Measurements from ENCODE around the gene ARHGAP4. TPM values are rescaled to one million over a fixed set of nuclear protein-coding genes. Genes with fewer than 3 reads are reported as not detected.

ARHGAP4 gene
- total RNA-seq, result 10 to 100 TPM; 19.3 to 20.4 TPM
- long read RNA-seq, transcript ARHGAP4-201 (22 exons, 3,235 nt), result major isoform, 5 of 16 reads
- long read RNA-seq, partial matches to known transcripts, result 11 of 16 reads
- long read RNA-seq, other reads (novel, unspliced or antisense), result 0 of 16 reads

GRCh38 chrX:153925739-153926551 lies at the start of gene ARHGAP4:
Gene ARHGAP4 (minus strand): TSS chrX:153926264. CDS start chrX:153926202, 62 bp downstream.
- ATAC-seq (peak in 1 of 2 donors; percentile 3), DNase-seq (no peak)
- intact Hi-C loops (cut with DNase I), result no loop called here

- ATAC-seq (no peak), DNase-seq (no peak)
- intact Hi-C loops (cut with DNase I), result no loop called here
Observed at GRCh38 chrX:153974726-153975286, 48.7 kb upstream of the ARHGAP4 start.

- intact Hi-C loops (cut with DNase I), result no loop called here
- ATAC-seq (no peak), DNase-seq (no peak)
Observed at GRCh38 chrX:153974003-153974725, 48.1 kb upstream of the ARHGAP4 start.

GRCh38 chrX:153973127-153974002 lies 47.3 kb upstream of the ARHGAP4 start:
- intact Hi-C loops (cut with DNase I), result no loop called here
- no peak for DNase-seq
- ATAC-seq, result no peak

- DNase-seq (peak; percentile 90), ATAC-seq (peak; percentile 59 to 69)
- intact Hi-C loops (cut with DNase I), result no loop called here
Observed at GRCh38 chrX:153972368-153973126, 46.5 kb upstream of the ARHGAP4 start, which contains the start of gene TMEM187. Gene TMEM187 (plus strand): TSS chrX:153972754. CDS start chrX:153982063, 9,309 bp downstream.

GRCh38 chrX:153971450-153972367 lies 45.6 kb upstream of the ARHGAP4 start, which contains the start of gene HCFC1:
Gene HCFC1 (minus strand): TSS chrX:153971818. CDS start chrX:153970840, 978 bp downstream.
- ATAC-seq (peak; percentile 74 to 77), DNase-seq (peak; percentile 94)
- intact Hi-C loops (cut with DNase I), result no loop called here

- ATAC-seq, result peak; percentile 75 to 82
- intact Hi-C loops (cut with DNase I), result no loop called here
- DNase-seq, result peak; percentile 92
Observed at GRCh38 chrX:153971124-153971449, 45.0 kb upstream of the ARHGAP4 start.

GRCh38 chrX:153970357-153971123 lies 44.5 kb upstream of the ARHGAP4 start:
- ATAC-seq, result peak; percentile 14 to 21
- intact Hi-C loops (cut with DNase I), result no loop called here
- no peak for DNase-seq

GRCh38 chrX:153969904-153970356 lies 43.9 kb upstream of the ARHGAP4 start:
- intact Hi-C loops (cut with DNase I), result no loop called here

GRCh38 chrX:153969125-153969903 lies 43.2 kb upstream of the ARHGAP4 start:
- intact Hi-C loops (cut with DNase I), result no loop called here
- no peak for ATAC-seq
- no peak for DNase-seq

More at GRCh38 chrX:153969904-153970356, 43.9 kb upstream of the ARHGAP4 start:
- DNase-seq (no peak), ATAC-seq (no peak)

- ATAC-seq (no peak), DNase-seq (no peak)
- intact Hi-C loops (cut with DNase I), result no loop called here
Observed at GRCh38 chrX:153968754-153969124, 42.7 kb upstream of the ARHGAP4 start.

GRCh38 chrX:153968255-153968654 lies 42.2 kb upstream of the ARHGAP4 start:
- intact Hi-C loops (cut with DNase I), result no loop called here
- no peak for ATAC-seq
- DNase-seq, result no peak

GRCh38 chrX:153967536-153968224 lies 41.6 kb upstream of the ARHGAP4 start:
- DNase-seq, result no peak
- intact Hi-C loops (cut with DNase I), result no loop called here
- ATAC-seq, result no peak

- DNase-seq, result no peak
- ATAC-seq, result no peak
- intact Hi-C loops (cut with DNase I), result no loop called here
Observed at GRCh38 chrX:153966841-153967535, 40.9 kb upstream of the ARHGAP4 start.

Data from left cardiac atrium (tissue), 4 donors.